AG10803 (cell line): ENCODE measurements around the gene ODC1.

Experiments used
- DNase-seq: peaks from one replicate; pipeline ENCODE4 v3.0.0; 2010; ENCODE audit warnings: low read depth
- H3K4me3 ChIP-seq: 2 replicates; pipeline ENCODE4 v1.5.1; 2011; ENCODE audit warnings: mild to moderate bottlenecking, low read length, control low read depth
- TF ChIP-seq, protein P1 (sequence below): conservative IDR thresholded peaks from 2 replicates; pipeline ENCODE4 v1.5.1; 2011; ENCODE audit warnings: mild to moderate bottlenecking, low read length, control low read depth, inconsistent platforms

The ODC1 gene

DNA sequence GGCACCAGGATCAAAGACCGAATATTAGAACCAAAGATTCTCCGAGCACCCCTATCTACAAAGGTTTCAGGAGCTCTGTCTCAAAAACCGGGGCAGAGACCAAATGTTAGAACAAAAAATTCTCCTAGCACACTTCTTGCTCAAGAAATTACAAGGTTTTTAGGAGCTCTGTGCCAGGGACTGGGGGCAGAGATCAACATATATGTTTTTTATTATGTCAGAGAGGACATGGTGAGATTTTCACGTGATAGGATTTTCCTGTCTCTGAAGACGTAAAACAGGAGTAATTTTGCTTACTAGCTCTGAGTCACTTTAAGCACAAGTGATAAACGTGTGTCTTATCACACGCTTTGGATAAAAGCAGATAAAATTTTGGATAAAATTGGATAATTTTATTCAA is 34.8 kb upstream of the ODC1 start:
- TF ChIP-seq, protein P1, sequence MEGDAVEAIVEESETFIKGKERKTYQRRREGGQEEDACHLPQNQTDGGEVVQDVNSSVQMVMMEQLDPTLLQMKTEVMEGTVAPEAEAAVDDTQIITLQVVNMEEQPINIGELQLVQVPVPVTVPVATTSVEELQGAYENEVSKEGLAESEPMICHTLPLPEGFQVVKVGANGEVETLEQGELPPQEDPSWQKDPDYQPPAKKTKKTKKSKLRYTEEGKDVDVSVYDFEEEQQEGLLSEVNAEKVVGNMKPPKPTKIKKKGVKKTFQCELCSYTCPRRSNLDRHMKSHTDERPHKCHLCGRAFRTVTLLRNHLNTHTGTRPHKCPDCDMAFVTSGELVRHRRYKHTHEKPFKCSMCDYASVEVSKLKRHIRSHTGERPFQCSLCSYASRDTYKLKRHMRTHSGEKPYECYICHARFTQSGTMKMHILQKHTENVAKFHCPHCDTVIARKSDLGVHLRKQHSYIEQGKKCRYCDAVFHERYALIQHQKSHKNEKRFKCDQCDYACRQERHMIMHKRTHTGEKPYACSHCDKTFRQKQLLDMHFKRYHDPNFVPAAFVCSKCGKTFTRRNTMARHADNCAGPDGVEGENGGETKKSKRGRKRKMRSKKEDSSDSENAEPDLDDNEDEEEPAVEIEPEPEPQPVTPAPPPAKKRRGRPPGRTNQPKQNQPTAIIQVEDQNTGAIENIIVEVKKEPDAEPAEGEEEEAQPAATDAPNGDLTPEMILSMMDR, result no peak
- H3K4me3 ChIP-seq, result no peak overlapping the region
- DNase-seq, result no peak

DNA sequence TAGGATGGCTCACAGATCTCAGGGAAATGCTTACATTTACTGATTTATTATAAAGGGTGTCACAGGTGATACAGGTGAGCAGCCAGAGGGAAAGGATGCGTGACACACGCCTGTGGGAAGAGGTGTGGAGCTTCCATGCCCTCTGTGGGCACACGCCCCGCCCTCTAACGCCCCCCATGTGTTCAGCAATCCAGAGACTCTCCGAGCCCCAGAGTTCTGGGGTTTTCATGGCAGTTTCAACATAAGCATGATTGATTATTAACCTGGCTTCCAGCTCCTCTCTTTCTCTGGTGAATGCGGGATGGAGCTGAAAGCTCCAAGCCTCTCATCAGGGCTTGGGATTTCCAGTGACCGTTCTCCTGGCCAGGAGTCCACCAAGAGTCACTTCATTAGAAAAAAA is 34.3 kb upstream of the ODC1 start:
- DNase-seq, result no peak
- TF ChIP-seq, protein P1, result no peak
- H3K4me3 ChIP-seq, result no peak overlapping the region

DNA sequence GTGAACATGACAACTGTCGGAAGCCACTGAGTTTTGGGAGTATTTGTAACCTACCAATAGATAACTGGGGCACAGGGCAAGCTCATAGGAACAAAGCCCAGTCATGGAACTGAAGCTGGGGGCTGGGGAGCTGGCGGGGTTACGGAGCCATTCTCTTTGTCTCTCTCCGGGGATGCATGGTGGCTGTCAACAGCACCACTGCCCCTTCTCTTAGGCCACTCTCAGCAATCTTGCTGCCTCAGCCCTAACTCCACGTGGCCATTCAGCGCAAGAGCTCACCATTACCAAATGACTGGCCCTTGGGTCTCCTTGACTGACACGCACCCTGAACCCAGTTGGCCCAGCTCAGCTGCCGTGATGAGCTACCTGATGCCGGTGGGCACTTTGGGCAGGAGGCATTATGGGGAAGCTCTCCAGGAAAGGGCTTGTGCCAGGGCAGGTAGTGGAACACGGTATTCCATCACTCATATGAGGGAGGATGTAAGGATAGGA is 33.6 kb upstream of the ODC1 start:
- DNase-seq, result no peak
- TF ChIP-seq, protein P1, result no peak

DNA sequence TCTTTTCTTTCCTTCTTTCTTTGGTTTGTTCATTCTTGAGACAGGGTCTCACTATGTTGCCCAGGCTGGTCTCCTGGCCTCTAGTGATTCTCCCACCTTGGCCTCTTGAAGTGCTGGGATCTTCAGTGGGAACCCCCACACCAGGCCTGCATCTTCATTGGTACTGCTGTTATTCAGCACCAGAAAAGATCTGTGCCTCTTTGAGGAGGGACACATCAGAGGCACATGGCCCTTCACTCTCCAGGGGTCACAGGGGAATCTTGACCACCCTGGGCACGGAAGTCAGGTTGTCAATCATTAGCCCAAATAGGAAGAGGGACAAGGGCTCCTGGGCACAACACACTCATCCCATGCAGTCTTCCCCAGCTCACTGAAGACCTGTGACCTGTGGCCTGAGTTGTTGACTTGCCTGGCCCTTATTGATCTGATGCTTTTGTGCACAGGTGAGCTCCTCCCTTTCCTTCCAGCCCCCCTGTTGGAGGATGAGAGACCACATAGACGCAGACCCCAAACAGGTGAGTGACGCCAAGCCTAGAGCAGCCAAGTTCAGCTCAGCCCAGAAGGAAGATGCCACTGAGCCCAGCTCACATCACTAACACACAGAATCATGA is 33.0 kb upstream of the ODC1 start:
- TF ChIP-seq, protein P1, result no peak
- no peak overlapping the region for H3K4me3 ChIP-seq
- DNase-seq, result no peak

More for the DNA sequence above, 33.6 kb upstream of the ODC1 start:
- no peak overlapping the region for H3K4me3 ChIP-seq

DNA sequence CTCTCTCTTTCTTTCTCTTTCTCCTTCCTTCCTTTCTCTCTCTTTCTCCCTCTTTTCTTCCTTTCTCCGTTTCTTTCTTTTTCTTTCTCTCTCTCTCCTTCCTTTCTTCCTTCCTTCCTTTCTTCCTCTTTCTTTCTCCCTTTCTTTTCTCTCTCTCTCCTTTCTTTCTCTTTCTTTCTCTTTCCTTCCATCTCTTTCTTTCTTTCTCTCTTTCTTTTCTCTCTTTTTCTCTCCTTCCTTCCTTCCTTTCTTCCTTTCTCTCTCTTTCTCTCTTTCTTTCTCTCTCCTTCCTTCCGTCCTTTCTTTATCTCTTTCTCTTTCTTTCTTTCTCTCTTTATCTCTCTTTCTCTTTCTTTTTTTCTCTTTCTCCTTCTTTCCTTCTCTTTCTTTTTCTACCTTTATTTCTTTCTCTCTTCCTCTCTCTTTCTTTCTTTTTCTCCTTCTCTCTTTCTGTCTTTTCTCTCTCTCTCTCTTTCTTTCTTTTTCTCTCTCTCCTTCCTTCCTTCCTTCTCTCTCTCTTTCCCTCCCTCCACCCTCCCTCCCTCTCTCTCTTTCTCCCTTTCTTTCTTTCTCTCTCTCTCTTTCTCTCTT is 32.3 kb upstream of the ODC1 start:
- no peak for DNase-seq
- no peak overlapping the region for H3K4me3 ChIP-seq
- TF ChIP-seq, protein P1, result no peak

DNA sequence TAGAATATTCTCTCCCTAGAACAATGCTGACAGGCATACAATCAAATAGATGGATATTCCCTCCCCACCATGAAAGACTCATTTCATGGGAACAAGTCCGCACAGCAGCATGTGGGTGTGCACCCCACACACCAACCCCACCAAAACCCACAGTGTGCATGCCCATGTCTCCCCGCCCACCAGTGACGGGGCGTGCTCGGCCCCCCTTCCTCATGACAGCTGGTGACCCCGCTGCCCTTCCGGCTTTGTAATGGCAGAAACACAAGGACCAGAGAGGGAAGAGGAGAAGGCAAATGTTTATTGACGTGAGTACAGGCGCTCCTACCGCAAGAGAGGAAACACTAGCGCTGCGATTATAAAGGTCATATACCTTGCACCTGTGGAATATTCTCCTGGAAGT is 30.8 kb upstream of the ODC1 start:
- H3K4me3 ChIP-seq, result no peak overlapping the region
- TF ChIP-seq, protein P1, result no peak
- DNase-seq, result no peak

DNA sequence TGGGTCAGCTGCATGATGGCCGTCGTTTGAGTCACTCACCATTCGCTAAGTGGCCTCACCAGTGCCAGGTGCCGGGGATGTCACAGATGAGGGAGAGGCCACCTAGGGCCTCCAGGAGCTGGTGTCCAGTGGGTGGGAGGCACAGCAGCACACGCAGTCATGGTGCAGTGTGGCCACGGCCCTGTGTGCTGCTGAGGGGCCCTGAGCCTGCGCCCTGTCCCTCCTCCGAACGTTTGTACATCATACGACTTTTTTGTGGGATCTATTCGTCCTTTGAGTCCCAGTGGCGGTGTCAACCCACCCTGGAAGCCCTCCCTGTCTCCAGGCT is 30.1 kb upstream of the ODC1 start:
- DNase-seq, result no peak
- no peak overlapping the region for H3K4me3 ChIP-seq
- TF ChIP-seq, protein P1, result no peak
